Forelimb muscle (tissue), 1 donor: ENCODE measurements around the gene PCYT1B. TPM values are rescaled to one million over a fixed set of nuclear protein-coding genes. Genes with fewer than 3 reads are reported as not detected.
"Not testable (repeated sequence)": the region's sequence is repeated elsewhere in the genome, so short reads cannot be mapped to it uniquely, and the experiment has no call there.

Source experiments
- DNase-seq: peaks from one replicate; pipeline ENCODE4 v3.0.0-alpha.2; 2013; ENCODE audit warnings: low read depth
- polyA plus RNA-seq: library from polyadenylated mRNA; unstranded; fragments of 120-200 nt; gene quantifications from one replicate; pipeline ENCODE4 v1.2.1, GENCODE V29; 2013; ENCODE audit not compliant: insufficient read length

Gene PCYT1B
- polyA plus RNA-seq, 1 donor: 2.0 TPM

- no peak for DNase-seq
These were observed 1.1 kb downstream of the PCYT1B start for GRCh38 chrX:24646006-24646405.

- no peak for DNase-seq
These were observed 4.0 kb downstream of the PCYT1B start for GRCh38 chrX:24643116-24643515.

GRCh38 chrX:24629701-24630100, 17.4 kb downstream of the PCYT1B start:
- DNase-seq: no peak

- peak; percentile 6 for DNase-seq
These were observed 27.5 kb downstream of the PCYT1B start for GRCh38 chrX:24619647-24620046.

GRCh38 chrX:24610516-24610915, 36.6 kb downstream of the PCYT1B start:
- no peak for DNase-seq

GRCh38 chrX:24607616-24608015, 39.5 kb downstream of the PCYT1B start:
- DNase-seq: no peak

GRCh38 chrX:24605941-24606340, 41.2 kb downstream of the PCYT1B start:
- not testable (repeated sequence) for DNase-seq

GRCh38 chrX:24603191-24603590, 44.0 kb downstream of the PCYT1B start:
- DNase-seq: no peak

GRCh38 chrX:24601858-24602257, 45.3 kb downstream of the PCYT1B start:
- DNase-seq: no peak

- DNase-seq: no peak
These were observed 52.6 kb downstream of the PCYT1B start for GRCh38 chrX:24594501-24594900.

- DNase-seq: no peak
These were observed 57.0 kb downstream of the PCYT1B start for GRCh38 chrX:24590111-24590510.

- no peak for DNase-seq
These were observed 70.1 kb downstream of the PCYT1B start for GRCh38 chrX:24577091-24577490.

GRCh38 chrX:24575496-24575895, 71.7 kb downstream of the PCYT1B start:
- no peak for DNase-seq

GRCh38 chrX:24574743-24575142, 72.4 kb downstream of the PCYT1B start:
- no peak for DNase-seq

- DNase-seq: no peak
These were observed 80.0 kb downstream of the PCYT1B start for GRCh38 chrX:24567169-24567568.

- no peak for DNase-seq
These were observed 80.9 kb downstream of the PCYT1B start for GRCh38 chrX:24566240-24566639.

GRCh38 chrX:24563291-24564010, 83.7 kb downstream of the PCYT1B start:
- no peak for DNase-seq

- DNase-seq: no peak
These were observed 86.0 kb downstream of the PCYT1B start for GRCh38 chrX:24561121-24561520.

- DNase-seq: no peak
These were observed 94.1 kb downstream of the PCYT1B start for GRCh38 chrX:24553011-24553410.

GRCh38 chrX:24550166-24550565, 97.0 kb downstream of the PCYT1B start:
- no peak for DNase-seq

- DNase-seq: no peak
These were observed 99.2 kb downstream of the PCYT1B start for GRCh38 chrX:24547961-24548360.

GRCh38 chrX:24542756-24543155, 104.4 kb downstream of the PCYT1B start:
- DNase-seq: peak; percentile 41

GRCh38 chrX:24536551-24536950, 110.6 kb downstream of the PCYT1B start:
- no peak for DNase-seq

- DNase-seq: no peak
These were observed 118.5 kb downstream of the PCYT1B start for GRCh38 chrX:24528605-24529004.
